HG03432 (cell line): ENCODE results near the gene TAGLN2.
A peak's percentile ranks its signal among the peaks of the same experiment; 100 is the strongest.
"Not testable (repeated sequence)": the region's sequence is repeated elsewhere in the genome, so short reads cannot be mapped to it uniquely, and the experiment has no call there.

Experiments
- ATAC-seq: cut with Tn5 transposase; IDR thresholded peaks from one replicate; pipeline ENCODE4 v1.9.1; 2021; ENCODE audit warnings: mild to moderate bottlenecking, moderate library complexity; ENCODE audit not compliant: unreplicated experiment

The TAGLN2 gene

DNA sequence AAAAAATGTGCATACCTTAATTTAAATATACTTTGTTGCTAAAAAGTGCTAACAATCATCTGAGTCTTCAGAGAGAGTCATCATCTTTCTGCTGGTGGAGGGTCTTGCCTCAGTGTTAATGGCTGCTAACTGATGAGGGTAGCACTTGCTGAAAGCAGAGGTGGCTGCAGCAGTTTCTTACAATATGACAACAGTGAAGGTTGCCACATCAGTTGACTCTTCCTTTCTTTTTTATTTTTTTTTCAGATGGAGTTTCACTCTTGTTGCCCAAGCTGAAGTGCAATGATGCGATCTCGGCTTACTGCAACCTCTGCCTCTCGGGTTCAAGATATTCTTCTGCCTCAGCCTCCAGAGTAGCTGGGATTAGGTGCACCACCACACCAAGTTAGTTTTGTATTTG lies 22.8 kb downstream of the TAGLN2 start:
- no peak for ATAC-seq

DNA sequence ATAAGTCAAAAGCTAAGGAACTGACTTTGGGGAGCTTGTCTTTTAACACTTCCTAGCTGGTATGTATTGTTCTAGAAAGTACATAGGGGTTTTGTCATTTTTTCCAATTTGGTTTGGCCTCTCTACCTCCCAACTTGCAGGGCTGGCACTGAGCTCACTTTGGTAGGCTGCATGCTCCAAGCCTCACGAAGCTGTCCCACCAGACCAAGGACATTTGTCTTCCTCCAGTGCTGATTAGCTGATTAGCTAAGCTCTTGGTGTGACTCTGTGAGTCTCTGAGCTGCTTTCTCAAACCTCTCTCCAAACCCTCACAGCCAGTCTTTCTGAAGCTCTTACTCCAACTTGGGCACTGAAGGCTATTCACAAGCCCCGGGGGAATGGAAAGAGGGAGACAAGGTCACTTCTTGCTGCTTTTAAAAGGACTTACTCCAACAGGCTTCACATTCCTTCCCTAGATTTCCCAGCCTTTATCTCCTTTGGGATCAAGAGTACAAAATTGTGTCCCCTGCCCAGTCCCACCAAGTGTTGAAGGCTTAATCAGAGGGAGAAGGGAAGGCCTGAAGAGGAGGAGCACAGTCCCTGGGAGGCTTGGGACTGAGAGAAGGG lies 24.4 kb downstream of the TAGLN2 start:
- ATAC-seq: no peak

DNA sequence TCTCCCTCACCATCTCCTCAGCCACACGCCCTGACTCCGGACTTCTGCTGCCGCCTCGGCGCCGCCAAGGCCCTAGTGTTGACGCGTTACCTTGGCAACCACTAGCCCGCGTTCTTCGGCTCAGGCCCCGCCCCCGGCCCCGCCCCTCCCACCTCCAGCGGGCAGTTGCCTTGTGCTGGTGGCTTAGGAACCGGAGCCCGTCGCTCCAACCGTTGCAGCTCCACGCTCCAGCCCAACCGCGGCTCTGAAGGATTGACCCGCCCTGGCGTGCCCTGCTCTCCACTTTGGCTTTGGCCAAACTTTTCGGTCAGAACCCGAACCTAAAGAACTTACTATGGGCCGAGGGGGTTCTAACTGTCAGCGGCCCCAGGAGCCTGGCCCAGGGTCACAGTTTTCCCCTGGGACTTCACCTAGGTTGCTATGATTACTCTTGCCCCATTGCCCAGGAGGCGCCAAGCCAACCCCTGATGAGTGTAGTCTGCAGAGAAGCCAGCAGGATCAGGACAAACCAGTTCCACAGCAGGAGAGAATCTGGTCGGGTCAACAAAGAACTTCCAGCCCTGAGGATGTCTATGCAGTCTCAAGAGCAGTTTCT lies 25.1 kb downstream of the TAGLN2 start, which contains the start of gene CFAP45:
CFAP45 (minus strand) TSS at position 80 of the 595 bp plus-strand sequence; CDS start at position 13, 67 bp downstream.
- peak; percentile 71 for ATAC-seq

DNA sequence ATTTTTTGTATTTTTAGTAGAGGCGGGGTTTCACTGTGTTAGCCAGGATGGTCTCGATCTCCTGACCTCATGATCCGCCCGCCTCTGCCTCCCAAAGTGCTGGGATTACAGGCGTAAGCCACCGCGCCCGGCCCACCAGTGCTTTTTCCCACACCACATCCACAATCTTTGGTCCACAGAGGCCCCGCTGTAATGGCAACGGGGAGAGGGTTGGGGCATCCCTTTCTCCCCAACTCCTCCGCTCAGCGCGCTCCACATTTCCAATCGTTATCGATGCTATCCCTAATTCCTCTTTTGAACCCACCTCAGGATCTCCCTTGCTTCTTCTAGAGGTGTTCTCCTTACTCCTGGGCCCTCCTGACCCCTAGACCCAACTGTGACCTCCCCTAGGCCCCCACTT lies 25.7 kb downstream of the TAGLN2 start:
- not testable (repeated sequence) for ATAC-seq

DNA sequence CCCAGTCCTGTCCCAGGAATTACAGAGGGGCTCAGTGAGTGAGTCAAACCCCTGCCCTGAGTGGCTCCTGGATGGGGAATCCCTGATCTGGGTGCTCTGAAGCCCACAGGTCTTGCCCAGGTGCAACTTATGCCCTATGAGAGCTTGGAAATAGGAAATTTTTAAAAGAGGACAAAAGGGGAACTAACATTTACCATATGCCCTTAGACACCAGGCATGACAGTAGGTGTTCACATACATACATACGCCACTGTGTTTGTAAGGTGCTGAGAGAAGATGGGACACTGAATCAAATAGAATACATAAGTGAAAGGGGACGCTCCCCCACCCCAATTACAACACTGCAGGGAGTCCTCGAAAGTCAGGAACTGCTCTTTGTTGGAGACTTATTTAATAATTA lies 26.8 kb downstream of the TAGLN2 start:
- ATAC-seq: no peak

DNA sequence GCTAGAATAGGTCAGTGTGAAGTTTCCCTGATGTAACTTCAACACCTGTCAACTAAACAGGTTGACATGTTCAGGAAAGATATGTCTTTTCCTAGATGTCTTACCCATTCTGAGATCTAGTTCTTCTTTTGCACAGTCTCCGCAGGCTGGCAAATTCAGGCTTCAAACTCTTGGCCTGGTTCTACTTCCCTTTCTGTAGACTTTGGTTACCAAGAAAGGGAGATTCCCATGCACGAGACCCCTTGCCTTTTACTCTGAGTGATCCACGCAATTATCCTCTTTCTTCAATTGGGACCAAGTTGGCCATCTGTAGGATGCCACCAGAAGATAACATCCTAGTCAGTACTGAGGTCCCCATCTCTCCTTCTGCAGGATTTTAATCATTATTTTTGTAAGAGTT lies 27.3 kb downstream of the TAGLN2 start:
- no peak for ATAC-seq

DNA sequence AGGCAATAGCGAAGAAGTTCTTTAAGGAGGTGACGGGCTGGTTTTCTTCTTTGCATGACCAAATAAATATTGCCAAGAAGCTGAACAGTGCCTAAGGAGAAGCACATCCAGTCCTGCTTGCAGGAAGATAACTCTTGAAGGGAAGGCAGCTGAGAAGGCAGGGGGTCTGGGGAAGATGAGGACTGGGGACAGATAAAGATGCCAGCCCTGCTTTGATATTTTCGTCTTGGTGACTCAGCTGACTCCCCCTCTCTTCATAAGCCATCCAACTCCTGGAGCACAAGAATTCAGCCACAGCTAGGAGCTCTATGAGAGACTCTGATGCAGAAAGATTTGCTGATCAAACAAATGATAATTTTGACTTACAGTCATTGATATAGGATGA lies 28.8 kb downstream of the TAGLN2 start:
- ATAC-seq: no peak

DNA sequence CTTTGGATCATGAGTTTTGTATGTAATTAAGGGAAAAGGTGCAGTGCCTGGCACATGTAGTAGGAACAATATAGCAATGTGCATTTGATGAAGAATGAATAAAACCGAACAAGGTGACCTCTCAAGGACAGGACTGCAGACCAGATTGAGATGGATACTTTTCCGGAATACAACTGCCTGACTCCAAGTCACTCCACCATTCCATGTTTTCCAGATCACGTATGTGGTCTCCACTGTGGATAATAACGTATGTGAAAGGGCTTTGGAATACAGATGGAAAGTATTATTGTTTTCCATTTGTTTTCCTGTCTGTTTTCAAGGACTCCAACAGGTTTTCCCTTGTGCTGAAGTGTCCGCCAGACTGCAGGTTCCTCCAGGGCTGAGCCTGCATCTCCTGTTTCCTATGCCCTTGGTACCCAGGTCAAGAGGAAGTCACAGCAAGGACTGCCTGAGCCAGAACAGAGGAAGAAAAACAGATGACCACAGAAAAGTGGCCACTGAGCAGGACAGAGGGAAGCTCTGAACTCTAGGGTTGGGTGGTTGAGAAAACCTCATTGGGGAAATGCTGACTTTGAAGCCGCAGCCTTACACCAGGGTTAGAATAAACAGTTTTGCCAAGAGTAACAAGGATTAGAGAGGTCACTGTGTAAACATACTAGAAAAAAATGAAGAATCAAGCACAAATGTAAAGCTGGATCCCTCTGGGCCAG lies 29.3 kb downstream of the TAGLN2 start:
- no peak for ATAC-seq

DNA sequence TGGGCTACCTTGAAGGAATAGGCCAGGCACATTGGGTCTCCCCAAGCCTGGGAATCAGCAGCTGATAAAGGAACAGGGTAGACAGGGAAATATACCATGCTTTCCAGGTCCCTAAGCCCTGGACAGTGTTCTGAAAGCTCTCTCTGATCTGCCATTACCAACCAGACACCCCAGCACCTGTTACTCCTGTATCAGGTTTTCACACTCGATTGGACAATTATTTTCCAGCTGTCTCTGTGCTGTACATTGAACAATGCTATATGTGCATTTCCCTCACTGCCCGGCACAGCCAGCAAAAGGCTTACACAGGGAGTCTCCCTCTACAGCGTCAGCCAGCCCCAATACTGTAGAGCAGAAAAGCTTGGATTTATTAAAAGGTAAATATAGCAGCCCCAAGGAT lies 30.0 kb downstream of the TAGLN2 start:
- no peak for ATAC-seq

DNA sequence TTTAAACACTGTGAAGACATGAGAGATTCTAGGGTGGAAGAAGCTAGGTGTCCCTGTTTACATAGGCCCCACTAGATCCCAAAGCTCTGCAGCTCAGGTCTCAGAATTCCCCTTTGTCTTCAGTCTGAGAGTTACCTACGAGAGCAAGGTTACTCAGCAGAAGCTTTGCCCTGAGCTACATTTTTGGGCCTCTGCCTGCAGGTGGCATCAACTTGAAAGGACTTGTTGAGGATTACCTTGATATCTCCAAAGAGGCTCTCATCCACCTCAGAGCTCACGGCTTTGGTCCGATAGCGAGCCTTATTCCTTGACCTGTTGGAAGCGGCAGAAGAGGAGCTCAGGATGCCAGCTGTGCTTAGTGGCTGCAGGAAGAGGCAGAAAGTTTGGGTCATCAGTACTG lies 32.4 kb downstream of the TAGLN2 start:
- ATAC-seq: no peak

DNA sequence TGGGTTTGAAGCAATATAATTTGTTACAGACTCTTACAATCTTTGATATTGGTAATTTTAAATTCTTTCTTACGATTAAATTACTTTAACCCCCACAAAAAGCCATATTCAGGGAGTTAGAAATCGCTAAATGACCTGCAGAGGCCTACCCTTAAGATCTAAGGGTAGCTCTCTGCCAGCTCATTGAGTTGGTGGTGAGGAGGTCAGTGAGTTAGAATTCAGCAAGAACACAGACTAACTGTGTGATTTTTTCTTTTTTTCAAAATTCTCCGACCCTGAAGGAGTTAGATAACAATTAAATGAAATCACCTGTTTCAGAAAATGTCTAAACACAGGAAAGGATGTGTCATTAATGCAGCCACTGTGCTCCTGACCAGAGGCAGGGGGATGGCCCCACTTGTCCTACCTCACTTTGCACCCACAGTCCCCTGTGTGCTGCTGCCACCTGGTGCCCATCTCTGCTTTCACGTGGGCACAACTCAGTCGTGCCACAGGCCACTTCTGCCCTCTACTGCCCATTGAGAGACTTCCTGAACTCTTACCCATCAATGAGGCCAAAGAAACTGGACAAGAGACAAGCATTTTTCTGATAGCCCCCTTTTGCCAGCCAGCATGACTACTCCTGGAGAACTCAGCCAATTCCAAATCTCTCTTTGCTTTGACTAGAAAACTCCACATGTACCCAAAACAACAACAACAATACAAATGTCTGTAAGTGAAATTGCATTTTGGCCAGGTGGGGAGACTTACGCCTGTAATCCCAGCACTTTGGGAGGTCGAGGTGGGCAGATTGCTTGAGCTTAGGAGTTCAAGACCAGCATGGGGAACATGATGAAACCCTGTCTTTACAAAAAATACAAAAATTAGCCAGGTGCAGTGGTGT lies 33.8 kb downstream of the TAGLN2 start:
- ATAC-seq: peak; percentile 80

DNA sequence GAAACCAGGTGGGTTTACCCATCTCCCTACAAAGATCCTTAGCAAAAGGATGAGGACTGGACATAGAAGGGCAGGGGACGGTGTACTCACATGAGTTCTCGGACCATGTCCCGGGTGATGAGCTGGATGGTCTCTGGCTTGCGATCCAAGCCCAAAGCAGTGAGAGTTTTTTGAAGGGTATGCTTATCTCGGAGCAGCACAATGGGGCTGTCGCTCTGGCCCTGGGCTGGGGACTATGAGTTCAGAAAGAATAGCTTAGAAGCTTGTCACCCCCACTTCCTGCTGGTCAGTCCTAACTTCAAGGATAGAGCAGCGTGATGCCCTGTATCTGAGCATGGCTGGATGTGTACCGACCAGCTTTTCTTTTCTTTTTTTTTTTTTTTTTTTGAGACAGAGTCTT lies 34.9 kb downstream of the TAGLN2 start:
- ATAC-seq: no peak

DNA sequence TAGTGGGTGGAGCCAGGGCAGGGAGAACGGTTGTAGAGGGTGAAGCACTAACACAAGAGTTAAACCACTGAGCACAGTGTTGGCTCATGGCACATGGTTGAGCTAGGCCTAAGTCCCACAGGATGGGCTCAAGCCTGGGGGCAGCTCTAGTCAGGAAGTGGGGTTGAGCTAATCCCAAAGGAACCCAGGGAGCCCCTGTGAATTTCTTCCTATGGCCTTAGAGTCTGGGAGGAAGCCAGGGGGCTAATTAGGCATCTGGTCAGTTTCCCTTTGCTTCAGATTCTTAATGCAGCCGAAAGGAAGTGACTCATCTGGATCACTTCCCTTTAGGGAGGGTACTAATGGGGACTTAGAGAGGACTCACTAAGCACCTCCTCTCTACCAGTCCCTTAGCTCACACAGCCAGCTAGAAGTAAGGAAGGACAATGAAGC lies 35.5 kb downstream of the TAGLN2 start:
- ATAC-seq: peak; percentile 94

DNA sequence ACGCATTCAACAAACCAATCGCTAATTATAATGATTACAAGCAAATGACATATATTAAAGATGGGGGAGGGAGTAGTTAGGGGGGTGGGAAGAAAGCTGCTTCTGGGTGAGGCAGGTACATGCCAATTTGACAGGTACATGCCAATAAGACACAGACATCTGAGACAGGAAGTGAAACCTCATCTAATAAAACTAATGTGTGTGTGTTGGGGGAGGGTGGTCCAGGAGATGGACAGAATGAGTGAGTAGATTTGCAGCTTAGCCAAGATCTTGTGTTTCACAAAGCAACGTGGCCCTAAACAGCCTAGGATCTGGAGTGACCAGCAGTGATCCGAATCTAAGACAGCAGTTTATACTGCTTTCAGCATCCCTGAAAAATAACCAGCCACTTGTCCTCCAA lies 36.1 kb downstream of the TAGLN2 start:
- ATAC-seq: no peak

DNA sequence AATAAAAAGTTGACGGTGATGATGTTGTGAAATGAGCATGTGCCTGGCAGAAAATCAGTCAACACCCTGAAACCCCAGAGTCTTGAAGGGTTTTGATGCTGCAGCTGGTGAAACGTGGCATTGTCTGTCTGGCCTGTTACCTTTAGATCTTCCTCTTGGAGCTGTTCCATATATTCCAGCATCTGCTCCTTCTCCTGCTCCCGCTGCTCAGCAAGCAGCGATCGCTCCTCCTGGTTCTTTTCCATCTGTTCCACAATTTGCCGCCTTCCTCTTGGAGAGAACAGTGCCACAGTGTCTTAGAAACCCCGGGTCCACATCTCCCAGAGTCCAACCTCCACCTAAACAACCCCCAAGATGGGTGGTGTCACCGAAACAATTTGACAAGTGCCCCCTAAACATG lies 41.0 kb downstream of the TAGLN2 start:
- no peak for ATAC-seq

DNA sequence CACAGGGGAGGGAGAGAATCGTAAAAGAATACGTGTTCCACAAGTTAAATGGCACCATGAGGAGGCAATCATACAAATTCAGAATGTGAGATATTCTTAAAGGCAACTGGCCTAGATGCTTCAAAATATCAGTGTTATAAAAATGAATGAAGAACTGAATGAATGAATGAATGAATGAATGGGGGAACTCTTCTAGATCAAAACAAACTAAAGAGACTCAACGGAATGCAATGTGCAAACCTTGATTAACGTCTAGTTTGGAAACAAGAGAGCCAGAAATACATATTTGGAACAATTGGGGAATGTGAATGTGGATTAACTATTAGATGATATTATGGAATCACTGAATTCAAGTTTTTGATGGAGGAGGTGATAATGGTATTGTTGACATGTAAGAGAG lies 42.2 kb downstream of the TAGLN2 start:
- no peak for ATAC-seq

DNA sequence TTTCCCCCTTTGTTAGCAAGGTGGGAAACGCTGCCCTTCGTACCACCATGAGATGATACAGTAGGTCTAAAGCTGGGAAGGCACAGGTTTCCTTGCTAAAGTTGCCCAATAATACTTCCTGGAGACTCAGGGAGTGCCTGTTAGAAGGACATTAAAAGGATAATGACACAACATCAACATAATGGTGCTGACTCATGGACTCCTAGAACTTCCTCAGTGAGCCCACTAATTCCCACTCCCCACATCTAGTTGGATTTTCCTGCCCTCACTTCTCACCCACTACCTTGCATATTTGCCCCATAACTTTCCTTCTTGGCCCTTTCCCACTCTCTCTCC lies 42.8 kb downstream of the TAGLN2 start:
- no peak for ATAC-seq

DNA sequence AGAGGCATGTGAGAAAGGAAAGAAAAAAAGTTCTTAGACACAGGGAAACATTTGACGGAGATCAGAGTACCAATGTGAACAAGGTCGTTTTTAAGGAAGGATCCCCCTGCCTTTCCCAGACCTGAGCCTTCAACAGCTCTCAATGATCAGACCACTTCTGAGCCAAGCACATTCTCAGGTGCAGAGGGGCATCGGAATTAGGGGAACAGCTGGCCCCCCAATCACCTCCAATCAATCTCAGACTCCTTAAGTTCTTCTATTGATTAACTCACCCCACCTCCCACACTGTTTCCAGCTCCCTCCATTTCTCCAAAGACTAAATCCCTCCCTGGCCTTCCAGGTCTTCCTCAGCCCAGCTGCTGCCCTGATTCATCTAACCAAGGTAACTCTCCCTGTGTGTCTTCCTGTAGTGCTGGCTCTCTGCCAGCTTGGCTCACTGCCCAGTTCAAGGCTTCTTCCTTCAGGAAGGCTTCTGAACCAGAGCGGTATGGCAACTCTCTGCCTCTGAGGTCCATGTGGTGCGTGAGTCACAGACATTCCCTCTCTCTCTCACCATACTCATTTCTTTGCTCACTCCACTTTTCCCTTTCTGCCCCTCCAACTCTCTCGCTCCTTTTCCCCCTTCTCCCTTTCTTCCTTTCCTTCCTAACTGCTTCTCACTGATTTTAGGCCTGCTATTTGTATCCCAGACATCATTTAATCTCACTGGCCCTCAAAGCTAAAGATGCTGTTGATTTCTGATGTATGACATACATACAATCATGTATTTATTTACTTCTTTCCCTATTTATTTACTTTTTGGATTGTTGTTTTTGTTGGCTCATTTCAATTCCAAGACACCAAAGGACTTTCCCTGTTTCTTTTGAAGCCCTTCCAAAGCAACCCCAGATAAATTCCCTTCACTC lies 43.4 kb downstream of the TAGLN2 start:
- ATAC-seq: no peak

DNA sequence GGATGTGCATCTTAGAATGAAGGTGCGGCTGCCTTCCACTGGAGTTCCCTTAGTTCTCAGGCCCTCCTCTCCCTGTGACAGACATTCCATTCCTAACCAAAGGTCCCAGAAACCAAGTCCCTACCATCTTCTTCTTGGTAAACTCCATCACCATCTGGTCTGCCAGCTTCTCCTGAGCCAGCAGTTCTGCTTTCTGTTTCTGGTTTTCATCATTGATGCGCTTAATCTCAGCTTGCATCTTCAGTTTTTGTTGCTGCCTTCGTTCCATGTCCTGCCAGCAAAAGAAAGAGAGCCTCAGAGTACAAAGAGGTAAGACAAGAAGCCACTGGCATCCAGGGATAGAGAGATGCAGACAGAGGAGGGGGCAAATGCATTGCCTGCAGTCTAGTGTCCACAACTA lies 44.9 kb downstream of the TAGLN2 start:
- no peak for ATAC-seq

DNA sequence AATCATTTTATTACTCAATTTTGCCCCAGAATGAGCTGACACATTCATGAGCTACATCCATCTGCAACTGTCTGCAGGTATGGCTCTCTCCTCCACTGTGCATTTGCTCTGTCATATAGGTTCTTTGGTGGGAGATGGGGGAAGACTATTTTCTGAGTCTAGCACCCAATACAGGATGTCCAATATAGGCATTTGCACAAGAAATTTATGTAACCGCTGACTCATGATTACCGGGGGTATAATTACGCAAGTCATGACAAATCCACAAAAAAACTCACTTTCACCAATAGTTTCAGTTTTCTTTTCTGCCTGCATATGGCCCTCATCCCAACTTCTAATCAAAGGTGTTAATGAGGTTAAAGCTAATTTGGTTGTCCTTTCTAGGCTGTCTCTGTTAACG lies 45.3 kb downstream of the TAGLN2 start:
- no peak for ATAC-seq

DNA sequence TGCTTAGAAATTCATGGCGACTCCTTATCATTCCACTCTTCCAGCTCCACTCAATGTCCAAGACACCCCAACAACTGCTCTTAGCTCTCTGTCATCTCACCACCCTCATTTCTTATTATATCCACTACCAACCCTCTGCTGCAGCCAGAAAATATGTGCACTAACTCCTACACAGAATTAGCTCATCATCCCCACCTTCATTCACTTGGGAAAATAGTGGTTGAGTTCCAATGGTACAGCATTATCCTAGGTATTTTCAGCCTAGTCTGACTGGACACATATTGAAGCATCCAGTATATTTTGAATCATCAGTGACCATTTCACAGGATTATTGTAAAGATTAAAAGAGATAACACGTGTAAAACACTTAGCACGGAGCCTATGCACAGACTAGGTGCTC lies 46.2 kb downstream of the TAGLN2 start:
- ATAC-seq: no peak
